Skin epidermis (tissue), 12 donors: Measurements from ENCODE around the gene EME2.

Experiments used
- H3K27ac ChIP-seq, 21 experiments: fragments of 200-600 bp; sonication (generic) in 11 of 21; one replicate each; pipeline ENCODE4 v1.5.0; 2020; ENCODE audit warnings: mild to moderate bottlenecking in 3 of 21, inconsistent platforms in 2 of 21, moderate library complexity in 2 of 21
- H3K4me3 ChIP-seq, 7 experiments: fragments of 200-600 bp; sonication (generic) in 2 of 7; one replicate each; pipeline ENCODE4 v1.5.0; 2020; ENCODE audit warnings: inconsistent platforms in 2 of 7, mild to moderate bottlenecking in 2 of 7, moderate library complexity in 1 of 7

The EME2 gene

GRCh38 chr16:1775846-1776671, 3.4 kb downstream of the EME2 start:
- H3K27ac ChIP-seq = no peak overlapping the region
- no peak overlapping the region for H3K4me3 ChIP-seq

DNA sequence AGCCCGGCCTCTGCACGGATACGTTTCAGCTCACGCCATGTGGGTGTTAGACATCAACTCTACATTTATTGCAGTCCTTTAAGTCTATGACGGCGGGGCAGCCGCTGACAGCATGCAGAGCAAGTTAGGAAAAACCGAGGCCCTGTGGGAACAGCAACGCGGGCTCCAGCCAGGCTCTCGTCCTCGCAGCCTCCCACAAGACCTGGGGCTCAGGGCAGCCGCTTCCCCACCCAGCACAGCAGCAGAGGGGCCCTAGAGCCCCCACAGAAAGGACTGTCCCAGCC, 4.0 kb downstream of the EME2 start:
- no peak overlapping the region for H3K4me3 ChIP-seq
- H3K27ac ChIP-seq = no peak overlapping the region

DNA sequence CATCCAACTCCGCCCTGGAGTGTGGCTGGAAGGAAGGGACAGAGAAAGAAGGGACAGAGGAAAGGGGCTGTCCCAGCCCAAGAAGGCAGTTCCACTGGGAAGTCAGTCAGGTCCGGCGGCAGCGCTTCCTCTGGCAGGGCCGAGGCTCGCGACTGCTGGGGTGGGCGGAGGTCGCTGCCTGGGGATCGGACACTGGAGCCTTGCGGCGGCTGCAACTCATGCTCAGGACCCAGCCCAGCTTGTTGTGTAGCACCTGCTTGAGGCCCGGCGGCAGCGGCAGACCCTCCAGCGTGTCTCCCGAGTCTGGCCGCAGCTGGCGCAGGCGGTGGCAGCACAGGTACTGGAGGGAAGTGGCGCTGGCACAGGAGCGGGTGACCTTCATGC, 4.4 kb downstream of the EME2 start:
- H3K27ac ChIP-seq = no peak overlapping the region
- H3K4me3 ChIP-seq = no peak overlapping the region

GRCh38 chr16:1777375-1778199, 5.0 kb downstream of the EME2 start:
- peak overlapping the region in 1 of 21 experiments; percentile 5 for H3K27ac ChIP-seq
- H3K4me3 ChIP-seq = no peak overlapping the region

- H3K27ac ChIP-seq = peak overlapping the region in 3 of 21 experiments; percentile 3 to 21 (median 19)
- no peak overlapping the region for H3K4me3 ChIP-seq
These were observed 5.9 kb downstream of the EME2 start for GRCh38 chr16:1778200-1779179.

DNA sequence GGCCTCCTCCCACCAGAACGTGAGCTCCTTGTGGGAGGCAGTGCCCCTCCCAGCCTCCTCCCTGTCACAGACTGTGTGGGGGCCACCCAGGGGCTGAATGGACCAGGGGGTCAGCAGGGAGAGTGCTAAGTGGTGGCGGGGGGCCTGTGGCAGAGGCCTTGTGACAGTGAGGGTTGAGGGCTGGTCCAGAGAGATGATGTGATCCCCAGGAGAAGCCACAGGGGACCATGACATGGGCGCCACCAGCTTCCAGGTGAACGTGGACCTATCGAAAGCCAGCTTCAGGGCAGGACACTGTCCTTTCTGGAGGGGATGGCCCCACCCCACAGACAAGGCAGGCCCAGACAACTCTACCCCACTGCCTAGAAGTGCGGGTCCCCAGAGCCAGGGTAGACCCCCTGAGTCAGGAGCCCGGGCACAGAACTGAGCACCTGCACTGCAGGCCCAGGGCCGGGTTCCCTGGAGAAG, 6.7 kb downstream of the EME2 start:
- H3K4me3 ChIP-seq = no peak overlapping the region
- H3K27ac ChIP-seq = peak overlapping the region in 3 of 21 experiments; percentile 6 to 21 (median 13)

DNA sequence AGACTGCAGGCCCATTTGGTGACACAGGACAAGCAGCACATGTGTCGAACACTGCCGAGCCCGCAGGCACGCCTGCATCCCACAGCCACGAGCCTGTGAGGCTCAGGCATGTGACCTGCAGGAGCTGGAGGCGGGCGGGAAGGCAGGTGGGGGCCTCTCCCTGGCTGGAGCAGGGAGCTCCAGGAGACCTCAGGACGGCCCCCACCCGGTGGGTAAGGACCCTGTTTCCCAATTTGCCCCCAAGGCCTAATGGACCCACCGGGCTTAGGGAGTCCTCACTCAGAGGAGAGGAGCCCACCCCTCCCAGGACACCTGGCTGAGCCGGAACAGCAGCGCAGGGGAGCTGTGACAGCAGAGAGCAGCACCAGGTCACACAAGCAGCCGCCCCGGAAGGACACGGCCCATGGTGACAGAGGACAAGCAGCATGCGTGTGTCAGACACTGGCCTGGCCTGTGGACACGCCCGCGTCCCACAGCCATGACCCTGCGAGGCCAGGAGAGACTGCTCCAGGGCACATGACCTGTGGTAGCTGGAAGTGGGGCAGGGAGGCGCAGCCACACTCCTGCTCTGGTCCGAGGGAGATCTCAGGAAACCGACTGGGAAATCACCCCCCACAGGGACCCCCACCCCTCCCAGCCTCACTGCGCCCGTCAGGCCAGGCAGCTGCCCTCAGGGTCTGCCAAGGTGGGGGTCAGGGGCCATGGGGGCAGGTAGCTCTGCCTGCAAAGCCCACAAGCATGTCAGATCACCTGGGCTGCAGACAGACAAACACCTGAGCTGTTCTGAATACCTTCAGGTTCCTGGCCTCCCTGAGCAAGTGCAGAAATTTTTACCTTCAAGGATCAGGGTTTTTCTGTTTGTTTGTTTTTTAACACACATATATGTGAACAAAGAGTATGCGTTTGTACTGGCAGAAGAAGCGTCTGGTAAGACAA, 7.4 kb downstream of the EME2 start:
- Histone ChIP-seq H3K27ac (peak overlapping the region in 4 of 21 experiments; percentile 6 to 27 (median 17)), H3K4me3 (no peak overlapping the region)

GRCh38 chr16:1780677-1781072, 8.1 kb downstream of the EME2 start:
- Histone ChIP-seq H3K27ac (peak overlapping the region in 2 of 21 experiments; percentile 6 to 92), H3K4me3 (no peak overlapping the region)

GRCh38 chr16:1781254-1781653, 8.6 kb downstream of the EME2 start:
- Histone ChIP-seq H3K27ac (peak overlapping the region in 17 of 21 experiments; percentile 76 to 93 (median 87)), H3K4me3 (peak overlapping the region; percentile 75 to 99 (median 96))

DNA sequence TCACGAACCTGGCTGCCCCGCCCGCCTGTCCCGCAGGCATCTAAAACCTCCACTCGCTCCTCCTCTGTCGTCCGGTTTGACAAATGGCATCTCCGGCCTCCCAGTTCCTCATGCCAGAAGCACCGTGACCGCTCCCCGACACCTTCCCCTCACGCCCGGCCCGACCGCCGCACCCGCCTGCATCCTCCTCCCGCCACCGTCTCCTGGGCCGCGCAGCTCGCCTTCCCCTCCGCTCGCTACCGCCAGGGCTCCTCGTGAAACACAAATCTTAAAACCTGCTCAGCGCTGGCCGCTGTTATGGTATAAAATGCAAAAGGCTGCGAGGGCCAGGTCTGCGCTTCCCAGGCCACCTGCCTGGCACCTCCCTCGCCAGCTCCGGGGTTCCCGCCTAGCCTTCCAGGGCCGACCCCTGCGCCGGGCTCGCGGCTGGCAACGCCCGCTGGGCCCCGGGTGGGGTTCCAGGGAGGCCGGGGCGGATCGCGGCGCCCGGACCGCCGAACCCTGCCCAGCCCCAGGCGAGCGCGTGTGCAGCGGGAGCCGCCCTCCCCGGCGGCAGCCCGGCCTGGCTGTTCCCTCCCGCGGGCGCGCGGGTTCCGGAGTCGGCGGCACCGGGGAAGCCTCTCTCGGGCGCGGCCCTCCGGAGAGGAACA, 9.3 kb downstream of the EME2 start:
- Histone ChIP-seq H3K4me3 (peak overlapping the region; percentile 75 to 99 (median 96)), H3K27ac (peak overlapping the region; percentile 26 to 93 (median 85))

DNA sequence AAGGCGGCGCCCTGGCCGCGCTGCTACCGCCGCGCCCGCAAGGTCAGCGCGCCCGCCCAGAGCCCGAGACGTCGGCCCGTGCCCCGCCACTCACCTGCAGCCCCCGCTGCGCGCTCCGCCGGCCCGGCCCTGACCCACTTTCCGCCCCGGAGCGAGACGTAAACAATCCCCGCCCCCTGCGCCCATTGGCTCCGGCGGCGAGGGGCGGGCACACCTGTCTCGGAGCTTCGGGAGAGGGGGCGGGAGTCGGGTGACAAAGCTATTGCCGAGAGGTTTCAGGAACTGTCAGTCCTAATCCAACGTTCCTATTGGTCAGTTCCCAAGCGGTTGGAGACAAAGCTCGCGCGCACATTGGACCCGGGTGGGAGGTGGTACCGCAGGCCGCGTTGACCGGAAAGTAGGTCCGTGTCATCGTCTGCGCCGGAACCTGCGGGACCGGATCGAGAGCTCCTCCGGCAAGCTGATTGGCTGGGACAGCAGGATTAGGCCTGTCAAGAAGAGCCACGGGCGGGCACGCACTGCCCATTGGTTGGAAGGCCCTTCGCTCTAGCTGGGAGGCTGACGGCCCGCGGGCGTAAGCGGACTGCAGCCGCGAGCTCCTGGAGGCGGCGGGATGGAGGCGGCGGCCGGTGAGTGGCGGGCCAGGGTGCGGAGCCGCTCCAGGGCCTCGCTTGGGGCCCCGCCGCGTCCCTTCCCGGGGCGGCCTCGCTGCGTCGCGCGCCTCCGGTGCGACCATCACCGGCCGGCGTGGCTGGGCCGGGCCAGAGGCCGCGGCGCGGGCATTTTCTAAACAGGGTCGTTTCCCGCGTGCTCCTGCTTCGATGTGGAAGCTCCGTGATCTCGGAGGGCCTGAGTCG, 10.0 kb downstream of the EME2 start, which contains the start of the genes NUBP2 and SPSB3:
TSS of gene NUBP2 (plus strand) at position 553 of the 857 bp plus-strand sequence. CDS start at position 614, 61 bp downstream.
TSS of gene SPSB3 (minus strand) at position 164 of the 857 bp plus-strand sequence. CDS start 1,088 bp downstream, outside the sequence.
- H3K4me3 ChIP-seq = peak within 1 kb of the TSS; percentile 75 to 99 (median 96)
- H3K27ac ChIP-seq = peak within 1 kb of the TSS; percentile 80 to 93 (median 87)

DNA sequence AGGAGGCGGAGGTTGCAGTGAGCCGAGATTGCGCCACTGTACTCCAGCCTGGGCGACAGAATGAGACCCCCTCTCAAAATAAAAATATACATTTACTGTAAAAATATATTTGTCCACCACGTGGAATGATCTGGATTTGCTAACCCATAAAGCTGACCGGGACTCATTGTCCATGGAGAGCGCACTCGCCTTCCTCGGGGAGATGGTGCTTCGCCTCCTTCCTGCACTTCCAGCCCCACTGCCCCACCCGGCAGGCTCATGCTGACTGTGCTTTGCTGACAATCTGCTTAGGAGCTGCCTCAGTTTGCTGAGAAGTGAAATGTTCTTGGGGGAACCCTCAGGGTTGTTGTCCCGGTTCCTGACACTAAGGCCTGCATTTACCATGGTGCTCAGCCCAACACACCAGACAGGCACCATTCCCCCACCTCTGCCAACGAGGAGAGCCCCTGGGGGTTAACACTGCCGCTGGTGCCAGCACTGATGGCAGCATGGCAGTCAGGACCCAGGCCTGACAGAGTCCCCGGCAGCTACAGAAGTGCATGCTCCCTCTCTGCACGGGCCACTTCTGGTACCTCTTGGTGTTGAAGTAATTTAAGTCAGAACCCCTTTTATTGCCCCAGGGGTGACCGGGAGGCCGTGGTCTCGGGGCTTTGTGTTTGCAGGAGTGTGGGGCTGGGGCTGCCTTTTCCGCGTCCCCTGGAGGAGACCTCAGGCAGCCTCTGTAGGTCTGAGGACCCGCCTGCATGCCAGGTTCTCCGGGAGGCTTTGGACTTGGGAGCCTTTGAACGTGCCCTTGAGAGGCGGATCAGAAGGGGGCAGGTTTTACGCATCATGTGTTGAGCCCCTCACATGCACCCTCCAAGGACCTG, 12.6 kb downstream of the EME2 start:
- Histone ChIP-seq H3K4me3 (no peak overlapping the region), H3K27ac (no peak overlapping the region)

DNA sequence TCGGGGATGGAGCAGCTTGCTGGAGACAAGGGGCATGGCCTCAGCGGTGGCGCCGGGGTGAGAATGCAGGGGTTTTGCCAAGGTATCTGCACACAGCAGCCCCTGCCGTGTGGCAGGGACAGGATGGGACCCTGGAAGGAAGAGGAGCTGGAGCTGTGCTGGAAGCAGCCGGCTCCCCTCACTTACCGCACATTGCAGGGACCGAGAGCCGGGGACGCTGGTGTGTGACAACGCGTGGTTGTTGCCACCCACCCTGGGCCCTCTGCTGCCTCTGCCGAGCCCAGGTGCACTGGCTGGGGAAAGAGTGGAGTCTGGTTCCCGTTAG, 13.2 kb downstream of the EME2 start:
- Histone ChIP-seq H3K27ac (no peak overlapping the region), H3K4me3 (no peak overlapping the region)

DNA sequence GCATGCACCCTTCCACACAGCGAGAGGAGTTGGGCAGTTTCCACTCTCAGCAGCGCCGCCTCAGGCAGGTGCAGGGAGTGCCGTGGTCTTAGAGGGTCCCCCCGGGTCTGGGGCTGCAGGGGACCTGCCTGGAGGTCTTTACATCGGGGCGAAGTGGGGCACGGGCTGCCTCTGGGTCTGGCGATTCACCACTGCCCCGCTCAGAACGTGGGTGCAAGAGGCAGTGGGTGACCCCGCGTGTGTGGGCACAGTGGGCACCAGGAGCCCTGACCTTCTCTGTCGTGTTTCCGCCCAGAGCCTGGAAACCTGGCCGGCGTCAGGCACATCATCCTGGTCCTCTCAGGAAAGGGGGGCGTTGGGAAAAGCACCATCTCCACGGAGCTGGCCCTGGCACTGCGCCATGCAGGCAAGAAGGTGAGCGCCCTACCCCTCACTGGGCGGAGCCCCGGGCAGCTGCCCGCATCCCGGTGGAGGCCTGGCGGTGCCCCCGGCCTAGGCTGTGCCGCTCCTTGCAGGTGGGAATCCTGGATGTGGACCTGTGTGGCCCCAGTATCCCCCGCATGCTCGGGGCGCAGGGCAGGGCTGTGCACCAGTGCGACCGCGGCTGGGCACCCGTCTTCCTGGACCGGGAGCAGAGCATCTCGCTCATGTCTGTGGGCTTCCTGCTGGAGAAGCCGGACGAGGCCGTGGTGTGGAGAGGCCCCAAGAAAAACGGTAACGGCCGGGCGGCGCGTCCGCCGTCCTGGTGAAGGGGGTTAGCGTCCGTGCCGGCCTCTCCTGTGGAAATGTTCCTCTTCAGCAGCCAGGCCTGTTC, 13.8 kb downstream of the EME2 start:
- Histone ChIP-seq H3K27ac (no peak overlapping the region), H3K4me3 (no peak overlapping the region)

DNA sequence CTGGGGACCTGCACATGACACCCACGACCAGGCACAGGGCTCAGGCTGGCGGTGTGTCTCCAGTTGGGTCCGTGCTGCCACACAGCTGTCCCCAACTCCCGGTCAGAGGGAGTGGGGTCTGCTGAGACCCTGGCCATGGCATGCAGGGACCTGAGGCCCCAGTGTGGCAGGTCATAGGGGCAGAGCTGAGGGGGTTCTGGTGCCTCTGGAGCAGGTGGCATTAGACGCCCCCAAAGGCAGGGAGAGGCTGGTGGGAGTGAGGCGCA, 14.4 kb downstream of the EME2 start:
- H3K4me3 ChIP-seq = no peak overlapping the region
- no peak overlapping the region for H3K27ac ChIP-seq
